ENCODE data around the gene GNPTG.
"Not testable (repeated sequence)": the region's sequence is repeated elsewhere in the genome, so short reads cannot be mapped to it uniquely, and the experiment has no call there.

Gene GNPTG

GRCh38 chr16:1320097-1320496 is 31.6 kb upstream of the GNPTG start:
- DNase-seq = no peak

- no peak for DNase-seq
Observed at GRCh38 chr16:1320658-1321240, 31.0 kb upstream of the GNPTG start.

- no peak for DNase-seq
Observed at GRCh38 chr16:1322407-1322806, 29.3 kb upstream of the GNPTG start.

GRCh38 chr16:1323296-1324239 is 28.2 kb upstream of the GNPTG start:
- no peak for DNase-seq

GRCh38 chr16:1324286-1324826 is 27.4 kb upstream of the GNPTG start:
- no peak for DNase-seq

- DNase-seq = no peak
Observed at GRCh38 chr16:1325261-1325660, 26.5 kb upstream of the GNPTG start.

- DNase-seq = no peak
Observed at GRCh38 chr16:1325673-1326371, 25.9 kb upstream of the GNPTG start.

GRCh38 chr16:1326391-1326790 is 25.3 kb upstream of the GNPTG start:
- no peak for DNase-seq

- DNase-seq = no peak
Observed at GRCh38 chr16:1326946-1327618, 24.6 kb upstream of the GNPTG start.

GRCh38 chr16:1327619-1327947 is 24.1 kb upstream of the GNPTG start:
- DNase-seq = no peak

GRCh38 chr16:1328136-1328535 is 23.6 kb upstream of the GNPTG start:
- DNase-seq = not testable (repeated sequence)

- DNase-seq = not testable (repeated sequence)
Observed at GRCh38 chr16:1328961-1329360, 22.8 kb upstream of the GNPTG start.

GRCh38 chr16:1330260-1330914 is 21.3 kb upstream of the GNPTG start:
- DNase-seq = no peak

GRCh38 chr16:1330931-1331711 is 20.6 kb upstream of the GNPTG start:
- no peak for DNase-seq

GRCh38 chr16:1331712-1332617 is 19.8 kb upstream of the GNPTG start:
- peak; percentile 59 for DNase-seq

- no peak for DNase-seq
Observed at GRCh38 chr16:1332618-1333148, 19.0 kb upstream of the GNPTG start.

GRCh38 chr16:1333149-1333812 is 18.4 kb upstream of the GNPTG start, which contains the start of gene BAIAP3:
TSS of gene BAIAP3 (plus strand) at chr16:1333645. CDS start at chr16:1338550, 4,905 bp downstream.
- DNase-seq = no peak

GRCh38 chr16:1333854-1334700 is 17.7 kb upstream of the GNPTG start:
- no peak for DNase-seq
